Muscle of leg (tissue), 11 donors: ENCODE data around the gene ATP10D. TPM values are rescaled to one million over a fixed set of nuclear protein-coding genes. Genes with fewer than 3 reads are reported as not detected.
A peak's percentile ranks its signal among the peaks of the same experiment; 100 is the strongest.
"Not testable (repeated sequence)": the region's sequence is repeated elsewhere in the genome, so short reads cannot be mapped to it uniquely, and the experiment has no call there.

ENCODE experiments used
- DNase-seq: peaks from one replicate; pipeline ENCODE4 v3.0.0; 2013
- H3K27ac ChIP-seq: one replicate; pipeline ENCODE4 v1.5.1; 2013; ENCODE audit warnings: mild to moderate bottlenecking, low read length, control low read depth
- H3K27me3 ChIP-seq: one replicate; pipeline ENCODE4 v1.6.1; 2013; ENCODE audit warnings: low read length; ENCODE audit not compliant: control insufficient read depth, insufficient read depth
- H3K36me3 ChIP-seq: one replicate; pipeline ENCODE4 v1.6.1; 2013; ENCODE audit warnings: low read length; ENCODE audit not compliant: control insufficient read depth, insufficient read depth
- H3K4me1 ChIP-seq: one replicate; pipeline ENCODE4 v1.6.1; 2013; ENCODE audit warnings: low read length; ENCODE audit not compliant: control insufficient read depth, insufficient read depth
- H3K4me3 ChIP-seq: one replicate; pipeline ENCODE4 v1.5.1; 2013; ENCODE audit warnings: low read length, control low read depth
- H3K9me3 ChIP-seq: replicated peaks from 2 replicates; pipeline ENCODE4 v1.6.1; 2013; ENCODE audit warnings: low read depth, low read length; ENCODE audit not compliant: control insufficient read depth
- WGBS: methylation state at CpG from one replicate; pipeline ENCODE4 v1.1.5; 2013; ENCODE audit warnings: missing lambda C conversion rate; ENCODE audit not compliant: insufficient coverage; 5-methylcytosine and 5-hydroxymethylcytosine counted together
- polyA plus RNA-seq, 8 donors: library from polyadenylated mRNA; unstranded; fragments of 120-200 nt; gene quantifications; one replicate each; pipeline versions ENCODE4 v1.2.1 to v1.2.3, GENCODE V29; 2013; ENCODE audit warnings: inconsistent platforms in 1 of 8, low replicate concordance in 1 of 8; ENCODE audit not compliant: insufficient read length in 8 of 8, insufficient read depth in 1 of 8
- total RNA-seq: library from RNA; stranded (reverse); fragments of 120-200 nt; gene quantifications from one replicate; pipeline ENCODE4 v1.2.4, GENCODE V29; 2013

Gene ATP10D
- total and polyA plus RNA-seq, 9 donors: 8.3 to 17.1 (median 10.7) TPM

- Histone ChIP-seq H3K27me3 (no peaks in the 10 kb centered on the region), H3K27ac (peak overlapping the region; percentile 97), H3K4me1 (peaks cover 3% of the 10 kb centered on the region), H3K9me3 (no peaks in the 10 kb centered on the region), H3K4me3 (peak overlapping the region; percentile 75), H3K36me3 (no peaks in the 10 kb centered on the region)
- DNase-seq: peak; percentile 28
- 0% methylated on average over 1 of the region's 5 CpGs for WGBS
These were observed 1.2 kb downstream of the ATP10D start for GRCh38 chr4:47486231-47486673.

GRCh38 chr4:47486727-47487126 lies 1.7 kb downstream of the ATP10D start:
- 97% methylated on average over 5 of the region's 9 CpGs for WGBS
- DNase-seq, H3K4me1 ChIP-seq, H3K4me3 ChIP-seq, H3K9me3 ChIP-seq, H3K27ac ChIP-seq, H3K36me3 ChIP-seq, H3K27me3 ChIP-seq: not testable (repeated sequence)

- no CpG with 5 or more reads among the region's 3 CpGs for WGBS
- H3K27me3 ChIP-seq: no peaks in the 10 kb centered on the region
- H3K9me3 ChIP-seq: no peaks in the 10 kb centered on the region
- no peak for DNase-seq
- H3K36me3 ChIP-seq: no peaks in the 10 kb centered on the region
- H3K4me1 ChIP-seq: peaks cover 5% of the 10 kb centered on the region
- no peak overlapping the region for H3K4me3 ChIP-seq
- no peak overlapping the region for H3K27ac ChIP-seq
These were observed 3.6 kb downstream of the ATP10D start for GRCh38 chr4:47488706-47489105.

- H3K4me1 ChIP-seq: peaks cover 2% of the 10 kb centered on the region
- no peak overlapping the region for H3K4me3 ChIP-seq
- H3K27ac ChIP-seq: no peak overlapping the region
- no peaks in the 10 kb centered on the region for H3K27me3 ChIP-seq
- no peaks in the 10 kb centered on the region for H3K36me3 ChIP-seq
- 74% methylated on average over 3 of the region's 4 CpGs for WGBS
- no peaks in the 10 kb centered on the region for H3K9me3 ChIP-seq
- DNase-seq: no peak
These were observed 5.5 kb downstream of the ATP10D start for GRCh38 chr4:47490550-47490949.

GRCh38 chr4:47493238-47494123 lies 8.4 kb downstream of the ATP10D start:
- H3K4me1 ChIP-seq: peaks cover 2% of the 10 kb centered on the region
- DNase-seq: no peak
- H3K27me3 ChIP-seq: no peaks in the 10 kb centered on the region
- no CpG with 5 or more reads among the region's 3 CpGs for WGBS
- no peaks in the 10 kb centered on the region for H3K36me3 ChIP-seq
- no peak overlapping the region for H3K4me3 ChIP-seq
- H3K27ac ChIP-seq: no peak overlapping the region
- no peaks in the 10 kb centered on the region for H3K9me3 ChIP-seq

- Histone ChIP-seq H3K4me3 (no peak overlapping the region), H3K4me1 (peaks cover 2% of the 10 kb centered on the region), H3K27ac (no peak overlapping the region), H3K9me3 (no peaks in the 10 kb centered on the region), H3K36me3 (no peaks in the 10 kb centered on the region), H3K27me3 (no peaks in the 10 kb centered on the region)
- no peak for DNase-seq
- WGBS: 0% methylated on average over 1 of the region's 4 CpGs
These were observed 9.0 kb downstream of the ATP10D start for GRCh38 chr4:47494124-47494430.

GRCh38 chr4:47498899-47499298 lies 13.8 kb downstream of the ATP10D start:
- Histone ChIP-seq H3K27ac (no peak overlapping the region), H3K36me3 (no peaks in the 10 kb centered on the region)

GRCh38 chr4:47499700-47500099 lies 14.6 kb downstream of the ATP10D start:
- WGBS: no CpG with 5 or more reads among the region's 2 CpGs
- Histone ChIP-seq H3K36me3 (no peaks in the 10 kb centered on the region), H3K9me3 (no peaks in the 10 kb centered on the region), H3K4me1 (no peaks in the 10 kb centered on the region), H3K27ac (peak overlapping the region; percentile 14), H3K27me3 (no peaks in the 10 kb centered on the region), H3K4me3 (no peak overlapping the region)
- DNase-seq: peak; percentile 27

More at GRCh38 chr4:47498899-47499298, 13.8 kb downstream of the ATP10D start:
- Histone ChIP-seq H3K9me3 (no peaks in the 10 kb centered on the region), H3K27me3 (no peaks in the 10 kb centered on the region), H3K4me3 (no peak overlapping the region), H3K4me1 (no peaks in the 10 kb centered on the region)
- WGBS: no CpG with 5 or more reads among the region's 6 CpGs
- DNase-seq: no peak

GRCh38 chr4:47500776-47501175 lies 15.7 kb downstream of the ATP10D start:
- Histone ChIP-seq H3K4me1 (no peaks in the 10 kb centered on the region), H3K9me3 (no peaks in the 10 kb centered on the region), H3K27ac (no peak overlapping the region), H3K27me3 (no peaks in the 10 kb centered on the region), H3K36me3 (no peaks in the 10 kb centered on the region), H3K4me3 (no peak overlapping the region)
- no peak for DNase-seq
- 56% methylated on average over 3 of the region's 3 CpGs for WGBS

- H3K4me3 ChIP-seq: no peak overlapping the region
- no CpG with 5 or more reads among the region's 3 CpGs for WGBS
These were observed 20.1 kb downstream of the ATP10D start for GRCh38 chr4:47505147-47505546.

More at GRCh38 chr4:47505147-47505546, 20.1 kb downstream of the ATP10D start:
- no peaks in the 10 kb centered on the region for H3K36me3 ChIP-seq
- H3K27ac ChIP-seq: no peak overlapping the region
- no peaks in the 10 kb centered on the region for H3K27me3 ChIP-seq
- DNase-seq: no peak
- H3K4me1 ChIP-seq: no peaks in the 10 kb centered on the region
- H3K9me3 ChIP-seq: no peaks in the 10 kb centered on the region
